ENCODE results near the gene SLC35A5.

Gene SLC35A5

GRCh38 chr3:112606098-112606497, 44.3 kb downstream of the SLC35A5 start:
- DNase-seq (ENCODE audit: low read depth), result no peak
- H3K4me3 ChIP-seq (ENCODE audit: low read depth, low read length), result no peak overlapping the region
- no peak for TF ChIP-seq CTCF (IDR thresholded peaks at IDR 0.05; ENCODE audit: low read depth, low read length, missing control alignments)

- TF ChIP-seq CTCF (IDR thresholded peaks at IDR 0.05; ENCODE audit: low read depth, low read length, missing control alignments), result no peak
- DNase-seq (ENCODE audit: low read depth), result no peak
- no peak overlapping the region for H3K4me3 ChIP-seq (ENCODE audit: low read depth, low read length)
Observed at GRCh38 chr3:112607863-112608262, 46.0 kb downstream of the SLC35A5 start.

- no peak for DNase-seq (ENCODE audit: low read depth)
- TF ChIP-seq CTCF (IDR thresholded peaks at IDR 0.05; ENCODE audit: low read depth, low read length, missing control alignments), result no peak
- H3K4me3 ChIP-seq (ENCODE audit: low read depth, low read length), result no peak overlapping the region
Observed at GRCh38 chr3:112610121-112610520, 48.3 kb downstream of the SLC35A5 start.

GRCh38 chr3:112611752-112612515, 50.1 kb downstream of the SLC35A5 start:
- TF ChIP-seq CTCF (IDR thresholded peaks at IDR 0.05; ENCODE audit: low read depth, low read length, missing control alignments), result no peak
- no peak for DNase-seq (ENCODE audit: low read depth)
- H3K4me3 ChIP-seq (ENCODE audit: low read depth, low read length), result no peak overlapping the region

- H3K4me3 ChIP-seq (ENCODE audit: low read depth, low read length), result no peak overlapping the region
- DNase-seq (ENCODE audit: low read depth), result no peak
- no peak for TF ChIP-seq CTCF (IDR thresholded peaks at IDR 0.05; ENCODE audit: low read depth, low read length, missing control alignments)
Observed at GRCh38 chr3:112615989-112616731, 54.3 kb downstream of the SLC35A5 start.

GRCh38 chr3:112617285-112617684, 55.4 kb downstream of the SLC35A5 start:
- TF ChIP-seq CTCF (IDR thresholded peaks at IDR 0.05; ENCODE audit: low read depth, low read length, missing control alignments), result no peak
- no peak overlapping the region for H3K4me3 ChIP-seq (ENCODE audit: low read depth, low read length)
- DNase-seq (ENCODE audit: low read depth), result no peak

Data from GM12864 (cell line).